ENCODE data around the gene ARHGEF18. TPM values are rescaled to one million over a fixed set of nuclear protein-coding genes. Genes with fewer than 3 reads are reported as not detected.

The ARHGEF18 gene
- total RNA-seq, 1 donor from 2014 or later: 44.6 TPM

DNA sequence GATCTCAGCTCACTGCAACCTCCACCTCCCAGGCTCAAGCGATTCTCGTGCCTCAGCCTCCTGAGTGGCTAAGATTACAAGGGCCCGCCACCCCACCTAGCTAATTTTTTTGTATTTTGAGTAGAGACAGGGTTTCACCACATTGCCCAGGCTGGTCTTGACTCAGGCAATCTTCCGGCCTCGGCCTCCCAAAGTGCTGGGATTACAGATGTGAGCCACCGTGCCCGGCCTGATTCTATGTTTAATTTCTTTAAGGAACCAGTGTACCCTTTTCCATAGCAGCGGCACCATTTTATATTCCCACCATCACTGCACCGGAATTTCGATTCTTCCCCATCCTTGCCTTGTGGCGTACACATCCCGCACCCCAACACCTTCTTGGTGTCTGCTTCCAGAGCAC, 36.8 kb upstream of the ARHGEF18 start:
- no peak overlapping the region for H3K4me2 ChIP-seq (ENCODE audit: low read length)
- no peaks in the 10 kb centered on the region for H3K4me1 Mint-ChIP-seq (ENCODE audit: low read depth, unreplicated experiment)
- TF ChIP-seq EZH2 (IDR thresholded peaks at IDR 0.05; ENCODE audit: insufficient read depth, low read length): no peak
- TF ChIP-seq, protein P1, sequence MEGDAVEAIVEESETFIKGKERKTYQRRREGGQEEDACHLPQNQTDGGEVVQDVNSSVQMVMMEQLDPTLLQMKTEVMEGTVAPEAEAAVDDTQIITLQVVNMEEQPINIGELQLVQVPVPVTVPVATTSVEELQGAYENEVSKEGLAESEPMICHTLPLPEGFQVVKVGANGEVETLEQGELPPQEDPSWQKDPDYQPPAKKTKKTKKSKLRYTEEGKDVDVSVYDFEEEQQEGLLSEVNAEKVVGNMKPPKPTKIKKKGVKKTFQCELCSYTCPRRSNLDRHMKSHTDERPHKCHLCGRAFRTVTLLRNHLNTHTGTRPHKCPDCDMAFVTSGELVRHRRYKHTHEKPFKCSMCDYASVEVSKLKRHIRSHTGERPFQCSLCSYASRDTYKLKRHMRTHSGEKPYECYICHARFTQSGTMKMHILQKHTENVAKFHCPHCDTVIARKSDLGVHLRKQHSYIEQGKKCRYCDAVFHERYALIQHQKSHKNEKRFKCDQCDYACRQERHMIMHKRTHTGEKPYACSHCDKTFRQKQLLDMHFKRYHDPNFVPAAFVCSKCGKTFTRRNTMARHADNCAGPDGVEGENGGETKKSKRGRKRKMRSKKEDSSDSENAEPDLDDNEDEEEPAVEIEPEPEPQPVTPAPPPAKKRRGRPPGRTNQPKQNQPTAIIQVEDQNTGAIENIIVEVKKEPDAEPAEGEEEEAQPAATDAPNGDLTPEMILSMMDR (IDR thresholded peaks at IDR 0.05; ENCODE audit: insufficient read depth, low read depth, low read length): no peak
- no peak overlapping the region for H3K4me3 ChIP-seq (ENCODE audit: insufficient read depth, low read depth, low read length)
- FAIRE-seq: no peak
- no peaks in the 10 kb centered on the region for H3K9me3 ChIP-seq (ENCODE audit: insufficient read depth, low read depth, low read length)
- no peak overlapping the region for H3K4me3 Mint-ChIP-seq (ENCODE audit: unreplicated experiment)
- H4K20me1 ChIP-seq (ENCODE audit: insufficient read depth, low read length): no peaks in the 10 kb centered on the region
- no peaks in the 10 kb centered on the region for H3K36me3 ChIP-seq (ENCODE audit: insufficient read depth, low read length)
- H3K27me3 ChIP-seq (ENCODE audit: insufficient read depth, low read length): no peaks in the 10 kb centered on the region
- DNase-seq (ENCODE audit: low read depth): no peak
- peaks cover 2% of the 10 kb centered on the region for H3K27me3 Mint-ChIP-seq (ENCODE audit: low read depth, unreplicated experiment)
- H3K9me3 Mint-ChIP-seq (ENCODE audit: unreplicated experiment): no peaks in the 10 kb centered on the region
- H3K9ac ChIP-seq (ENCODE audit: low read length): no peak overlapping the region
- no peaks in the 10 kb centered on the region for H3K36me3 Mint-ChIP-seq (ENCODE audit: low read depth, unreplicated experiment)
- H3K27ac ChIP-seq (ENCODE audit: low read depth, low read length): no peak overlapping the region
- H3K4me1 ChIP-seq (ENCODE audit: insufficient read depth, low read length): no peaks in the 10 kb centered on the region
- no peaks in the 10 kb centered on the region for H3K79me2 ChIP-seq (ENCODE audit: insufficient read depth, low read length)
- H2AFZ ChIP-seq (ENCODE audit: low read depth, low read length): no peak overlapping the region
- H3K27ac Mint-ChIP-seq (ENCODE audit: unreplicated experiment): peak overlapping the region; percentile 59

DNA sequence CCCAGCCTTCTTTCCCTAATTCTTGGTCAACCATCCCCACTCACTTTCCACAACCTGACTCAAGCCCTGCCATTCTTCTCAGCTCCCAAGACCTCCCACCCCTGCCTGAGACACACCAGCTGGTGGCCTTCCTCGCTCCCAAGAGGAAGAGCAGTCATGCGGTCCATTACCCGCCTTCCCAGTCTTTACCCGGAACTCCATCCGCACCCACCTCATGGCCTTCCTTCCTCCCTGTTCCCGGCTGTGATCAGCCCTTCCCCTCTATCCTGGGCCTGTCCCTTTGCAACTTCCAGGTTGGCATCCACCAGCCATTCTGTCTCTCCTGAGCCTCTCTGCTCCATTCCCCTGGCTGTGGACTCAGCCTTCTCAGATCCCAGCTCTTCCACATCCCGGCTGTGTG, 35.9 kb upstream of the ARHGEF18 start:
- H3K27ac Mint-ChIP-seq (ENCODE audit: unreplicated experiment): no peak overlapping the region
- H3K9me3 Mint-ChIP-seq (ENCODE audit: unreplicated experiment): peaks cover under 1% of the 10 kb centered on the region
- Histone ChIP-seq H3K27me3 (ENCODE audit: insufficient read depth, low read length) (no peaks in the 10 kb centered on the region), H3K9me3 (ENCODE audit: insufficient read depth, low read depth, low read length) (no peaks in the 10 kb centered on the region), H3K4me3 (ENCODE audit: insufficient read depth, low read depth, low read length) (no peak overlapping the region), H3K4me2 (ENCODE audit: low read length) (no peak overlapping the region), H4K20me1 (ENCODE audit: insufficient read depth, low read length) (no peaks in the 10 kb centered on the region), H3K9ac (ENCODE audit: low read length) (no peak overlapping the region), H3K4me1 (ENCODE audit: insufficient read depth, low read length) (no peaks in the 10 kb centered on the region), H3K79me2 (ENCODE audit: insufficient read depth, low read length) (no peaks in the 10 kb centered on the region), H3K36me3 (ENCODE audit: insufficient read depth, low read length) (no peaks in the 10 kb centered on the region), H2AFZ (ENCODE audit: low read depth, low read length) (no peak overlapping the region), H3K27ac (ENCODE audit: low read depth, low read length) (no peak overlapping the region)
- H3K36me3 Mint-ChIP-seq (ENCODE audit: low read depth, unreplicated experiment): no peaks in the 10 kb centered on the region
- H3K27me3 Mint-ChIP-seq (ENCODE audit: low read depth, unreplicated experiment): peaks cover 2% of the 10 kb centered on the region
- FAIRE-seq (no peak), DNase-seq (ENCODE audit: low read depth) (no peak)
- TF ChIP-seq EZH2 (IDR thresholded peaks at IDR 0.05; ENCODE audit: insufficient read depth, low read length): no peak
- TF ChIP-seq, protein P1 (IDR thresholded peaks at IDR 0.05; ENCODE audit: insufficient read depth, low read depth, low read length): no peak
- no peak overlapping the region for H3K4me3 Mint-ChIP-seq (ENCODE audit: unreplicated experiment)
- H3K4me1 Mint-ChIP-seq (ENCODE audit: low read depth, unreplicated experiment): no peaks in the 10 kb centered on the region

DNA sequence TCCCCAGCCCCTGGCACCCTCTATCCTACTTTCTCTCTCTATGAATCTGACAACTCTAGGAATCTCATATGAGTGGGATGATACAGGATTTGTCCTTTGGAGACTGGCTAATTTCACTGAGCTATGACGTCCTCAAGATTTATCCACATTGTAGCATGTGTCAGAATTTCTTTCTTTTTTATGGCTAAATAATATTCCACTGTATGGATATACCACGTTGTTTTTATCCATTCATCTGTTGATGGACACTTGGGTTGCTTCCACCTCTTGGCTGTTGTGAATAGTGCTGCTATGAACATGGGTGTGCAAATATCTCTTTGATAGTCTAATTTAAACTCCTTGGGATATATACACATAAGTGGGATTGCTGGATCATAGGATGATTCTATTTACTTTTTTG, 30.6 kb upstream of the ARHGEF18 start:
- H3K4me3 ChIP-seq (ENCODE audit: insufficient read depth, low read depth, low read length): no peak overlapping the region
- H3K9me3 ChIP-seq (ENCODE audit: insufficient read depth, low read depth, low read length): no peaks in the 10 kb centered on the region
- no peaks in the 10 kb centered on the region for H3K4me1 ChIP-seq (ENCODE audit: insufficient read depth, low read length)
- Mint-ChIP-seq H3K4me1 (ENCODE audit: low read depth, unreplicated experiment) (no peaks in the 10 kb centered on the region), H3K4me3 (ENCODE audit: unreplicated experiment) (no peak overlapping the region), H3K27ac (ENCODE audit: unreplicated experiment) (no peak overlapping the region), H3K9me3 (ENCODE audit: unreplicated experiment) (peaks cover 7% of the 10 kb centered on the region), H3K36me3 (ENCODE audit: low read depth, unreplicated experiment) (no peaks in the 10 kb centered on the region), H3K27me3 (ENCODE audit: low read depth, unreplicated experiment) (peaks cover under 1% of the 10 kb centered on the region)
- H3K9ac ChIP-seq (ENCODE audit: low read length): no peak overlapping the region
- H3K27ac ChIP-seq (ENCODE audit: low read depth, low read length): no peak overlapping the region
- no peaks in the 10 kb centered on the region for H3K36me3 ChIP-seq (ENCODE audit: insufficient read depth, low read length)
- TF ChIP-seq, protein P1 (IDR thresholded peaks at IDR 0.05; ENCODE audit: insufficient read depth, low read depth, low read length): no peak
- TF ChIP-seq EZH2 (IDR thresholded peaks at IDR 0.05; ENCODE audit: insufficient read depth, low read length): no peak
- H4K20me1 ChIP-seq (ENCODE audit: insufficient read depth, low read length): no peaks in the 10 kb centered on the region
- no peaks in the 10 kb centered on the region for H3K79me2 ChIP-seq (ENCODE audit: insufficient read depth, low read length)
- H3K4me2 ChIP-seq (ENCODE audit: low read length): no peak overlapping the region
- FAIRE-seq: no peak
- H2AFZ ChIP-seq (ENCODE audit: low read depth, low read length): no peak overlapping the region
- no peaks in the 10 kb centered on the region for H3K27me3 ChIP-seq (ENCODE audit: insufficient read depth, low read length)
- no peak for DNase-seq (ENCODE audit: low read depth)
